Suprapubic skin (tissue), 4 donors: ENCODE measurements around the gene TMEM106C.

Experiments
- POLR2A ChIP-seq, 2 donors: fragments of 450-650 bp; IDR thresholded peaks; one replicate each; pipeline ENCODE4 v1.6.1; 2017; ENCODE audit warnings: antibody characterized with exemption in 2 of 2, mild to moderate bottlenecking in 2 of 2, moderate library complexity in 2 of 2
- POLR2AphosphoS5 ChIP-seq, 3 donors: sonication (generic); formaldehyde crosslinking; IDR thresholded peaks; one replicate each; pipeline ENCODE4 v1.6.1; 2017; ENCODE audit warnings: antibody characterized with exemption in 3 of 3
- TF ChIP-seq, protein P1 (sequence below), 2 donors: fragments of 200-600 bp in 1 of 2; fragments of 450-650 bp in 1 of 2; sonication (generic) in 1 of 2; IDR thresholded peaks; one replicate each; pipeline ENCODE4 v1.5.1; 2016 to 2019; ENCODE audit warnings: antibody characterized with exemption in 2 of 2, mild to moderate bottlenecking in 1 of 2, moderate library complexity in 1 of 2

GRCh38 chr12:47978598-47978873 lies 15.1 kb downstream of the TMEM106C start:
- TF ChIP-seq, protein P1, sequence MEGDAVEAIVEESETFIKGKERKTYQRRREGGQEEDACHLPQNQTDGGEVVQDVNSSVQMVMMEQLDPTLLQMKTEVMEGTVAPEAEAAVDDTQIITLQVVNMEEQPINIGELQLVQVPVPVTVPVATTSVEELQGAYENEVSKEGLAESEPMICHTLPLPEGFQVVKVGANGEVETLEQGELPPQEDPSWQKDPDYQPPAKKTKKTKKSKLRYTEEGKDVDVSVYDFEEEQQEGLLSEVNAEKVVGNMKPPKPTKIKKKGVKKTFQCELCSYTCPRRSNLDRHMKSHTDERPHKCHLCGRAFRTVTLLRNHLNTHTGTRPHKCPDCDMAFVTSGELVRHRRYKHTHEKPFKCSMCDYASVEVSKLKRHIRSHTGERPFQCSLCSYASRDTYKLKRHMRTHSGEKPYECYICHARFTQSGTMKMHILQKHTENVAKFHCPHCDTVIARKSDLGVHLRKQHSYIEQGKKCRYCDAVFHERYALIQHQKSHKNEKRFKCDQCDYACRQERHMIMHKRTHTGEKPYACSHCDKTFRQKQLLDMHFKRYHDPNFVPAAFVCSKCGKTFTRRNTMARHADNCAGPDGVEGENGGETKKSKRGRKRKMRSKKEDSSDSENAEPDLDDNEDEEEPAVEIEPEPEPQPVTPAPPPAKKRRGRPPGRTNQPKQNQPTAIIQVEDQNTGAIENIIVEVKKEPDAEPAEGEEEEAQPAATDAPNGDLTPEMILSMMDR (IDR thresholded peaks at IDR 0.05): no peak
- TF ChIP-seq POLR2A (IDR thresholded peaks at IDR 0.05) (no peak), POLR2AphosphoS5 (IDR thresholded peaks at IDR 0.05) (no peak)
